ENCODE results near the gene PRDM1. TPM values are rescaled to one million over a fixed set of nuclear protein-coding genes. Genes with fewer than 3 reads are reported as not detected.

PRDM1 gene
- polyA plus RNA-seq, 4 donors, result 1.8 to 4.2 (median 2.6) TPM

DNA sequence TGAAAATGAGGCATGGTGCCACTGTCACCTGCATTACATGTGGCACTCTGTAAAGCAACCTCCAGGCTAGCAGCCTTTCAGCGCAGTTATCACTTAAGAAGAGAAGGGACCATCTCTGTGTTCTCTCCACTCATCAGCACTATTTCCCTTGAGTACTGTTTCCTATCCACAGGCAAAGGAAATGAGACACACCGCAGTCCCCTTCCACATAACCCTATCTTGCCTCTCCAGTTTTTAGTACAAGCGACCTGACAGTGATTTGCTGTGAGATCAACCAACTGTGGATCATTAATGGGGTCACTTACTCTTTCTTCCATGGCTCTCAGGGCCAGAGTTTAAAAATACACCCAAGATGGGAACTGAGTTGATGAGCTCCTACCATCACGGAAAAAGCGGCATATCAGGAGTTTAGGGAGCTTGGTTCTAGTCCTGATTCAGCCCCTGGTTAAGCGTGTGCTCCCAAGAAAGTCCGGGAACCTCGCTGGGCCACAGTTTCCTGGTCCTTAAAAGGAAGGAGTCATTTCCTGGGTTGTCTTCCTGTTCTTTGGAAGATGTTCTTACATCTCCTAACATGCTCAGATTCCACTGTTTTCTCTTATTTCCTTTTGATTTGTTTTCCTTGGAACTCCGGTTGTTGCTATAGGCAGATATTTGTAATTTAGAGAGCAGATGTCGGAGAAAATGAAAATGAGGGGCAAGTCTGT, 27.3 kb downstream of the PRDM1 start:
- no peak for DNase-seq (ENCODE audit: low read depth in 4 of 4, low spot score in 2 of 4)

DNA sequence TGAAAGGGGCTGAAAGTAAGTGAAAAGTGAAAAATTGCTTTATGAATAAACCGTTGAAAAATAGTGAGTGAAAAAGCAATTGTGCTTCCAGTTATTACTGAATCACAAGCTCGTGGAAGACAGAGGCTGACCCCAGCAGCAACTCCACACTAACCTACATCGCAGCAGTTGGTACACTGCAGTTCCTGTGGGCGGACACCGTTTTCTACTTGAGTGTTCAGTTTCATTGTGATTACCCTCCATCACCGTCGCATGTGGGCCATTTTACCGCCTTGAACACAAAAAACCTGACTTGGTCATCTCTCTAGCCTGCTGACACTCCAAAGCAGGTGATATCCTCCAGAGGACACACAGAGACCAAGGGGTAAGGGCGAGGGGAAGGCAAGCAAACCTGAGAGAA, 28.4 kb downstream of the PRDM1 start:
- no peak for DNase-seq (ENCODE audit: low read depth in 4 of 4, low spot score in 2 of 4)

GRCh38 chr6:106115286-106115685, 29.1 kb downstream of the PRDM1 start:
- no peak for DNase-seq (ENCODE audit: low read depth in 4 of 4, low spot score in 2 of 4)

DNA sequence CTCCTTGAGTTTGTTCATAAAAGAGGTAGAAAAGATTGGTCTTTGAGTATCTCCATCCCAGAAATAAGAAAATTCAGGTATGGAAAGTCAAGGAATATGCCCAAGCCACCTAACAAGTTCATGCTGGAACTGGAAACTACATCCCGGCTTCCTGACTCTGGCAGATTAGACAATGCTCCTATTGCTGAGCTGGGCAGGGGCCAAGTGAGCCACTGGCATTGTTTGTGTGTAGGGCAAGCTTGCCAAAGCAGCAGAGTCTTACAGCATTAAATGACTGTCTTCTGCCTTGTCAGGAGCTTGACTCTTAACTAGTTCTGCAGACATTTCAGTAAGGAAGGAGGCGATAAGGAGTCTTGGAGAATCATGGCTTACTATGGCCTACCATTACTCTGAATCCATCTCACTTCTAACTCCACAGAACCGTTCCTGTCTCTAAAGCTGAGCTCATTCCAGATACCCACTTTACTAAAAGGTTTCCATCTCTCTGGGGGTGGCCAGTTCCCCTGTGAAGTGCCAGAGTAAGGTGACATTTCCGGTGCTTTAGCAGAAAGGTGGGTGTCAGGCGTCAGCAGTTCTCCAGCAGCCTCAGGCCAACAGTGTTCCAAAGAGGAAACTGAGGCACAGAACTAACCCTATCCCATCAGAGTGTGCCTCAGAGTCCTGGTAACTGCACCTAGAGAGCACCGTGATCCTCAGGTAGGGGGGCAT, 30.1 kb downstream of the PRDM1 start:
- DNase-seq (ENCODE audit: low read depth in 4 of 4, low spot score in 2 of 4), result no peak

GRCh38 chr6:106117579-106117978, 31.4 kb downstream of the PRDM1 start:
- DNase-seq (ENCODE audit: low read depth in 4 of 4, low spot score in 2 of 4), result no peak

DNA sequence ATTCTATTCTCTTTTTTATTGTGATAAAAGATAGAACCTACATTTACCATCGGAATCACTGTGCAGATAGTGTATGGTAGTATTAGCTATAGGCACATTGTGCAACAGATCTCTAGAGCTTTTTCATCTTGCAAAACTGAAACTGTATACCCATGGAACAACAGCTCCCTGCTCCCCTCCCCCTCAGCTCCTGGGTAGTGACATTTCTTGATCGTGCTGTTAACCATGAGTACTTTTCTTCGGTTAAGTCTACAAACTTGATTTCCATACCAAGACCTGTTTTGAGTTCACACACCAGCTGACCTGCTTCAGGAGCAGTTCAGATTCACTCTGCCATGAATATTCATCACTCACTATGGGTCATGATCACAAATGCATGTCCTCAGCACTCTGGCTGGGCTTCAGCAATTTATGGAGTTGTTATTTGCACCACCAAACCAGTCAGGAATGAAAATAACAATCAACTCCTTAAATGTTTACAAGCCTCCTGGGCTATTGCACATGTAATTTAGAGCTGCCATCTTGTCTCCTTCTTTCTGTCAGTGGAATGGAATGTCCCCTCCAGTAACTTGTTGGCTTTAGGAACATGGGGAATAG, 32.8 kb downstream of the PRDM1 start:
- DNase-seq (ENCODE audit: low read depth in 4 of 4, low spot score in 2 of 4), result no peak

- DNase-seq (ENCODE audit: low read depth in 4 of 4, low spot score in 2 of 4), result no peak
Observed at GRCh38 chr6:106119546-106119945, 33.4 kb downstream of the PRDM1 start.

GRCh38 chr6:106120006-106120405, 33.9 kb downstream of the PRDM1 start:
- DNase-seq (ENCODE audit: low read depth in 4 of 4, low spot score in 2 of 4), result no peak

DNA sequence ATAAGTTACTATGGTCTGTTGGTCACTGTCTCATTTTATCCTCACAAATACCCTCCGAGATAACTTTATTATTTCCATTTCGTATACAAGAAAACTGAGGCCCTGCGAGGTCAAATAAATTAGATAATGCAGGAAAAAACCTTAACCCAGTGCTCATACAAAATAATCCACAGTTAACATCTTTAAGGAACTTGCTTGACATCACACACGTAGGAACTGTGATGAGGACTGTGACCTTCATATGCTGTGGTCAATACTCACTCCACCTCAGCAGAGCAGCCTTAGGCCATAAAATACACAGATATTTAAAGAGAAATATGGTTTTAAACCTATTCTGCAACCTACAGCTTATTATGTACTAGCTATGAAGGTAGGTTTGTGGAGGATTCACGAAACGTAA, 34.3 kb downstream of the PRDM1 start:
- DNase-seq (ENCODE audit: low read depth in 4 of 4, low spot score in 2 of 4), result no peak

DNA sequence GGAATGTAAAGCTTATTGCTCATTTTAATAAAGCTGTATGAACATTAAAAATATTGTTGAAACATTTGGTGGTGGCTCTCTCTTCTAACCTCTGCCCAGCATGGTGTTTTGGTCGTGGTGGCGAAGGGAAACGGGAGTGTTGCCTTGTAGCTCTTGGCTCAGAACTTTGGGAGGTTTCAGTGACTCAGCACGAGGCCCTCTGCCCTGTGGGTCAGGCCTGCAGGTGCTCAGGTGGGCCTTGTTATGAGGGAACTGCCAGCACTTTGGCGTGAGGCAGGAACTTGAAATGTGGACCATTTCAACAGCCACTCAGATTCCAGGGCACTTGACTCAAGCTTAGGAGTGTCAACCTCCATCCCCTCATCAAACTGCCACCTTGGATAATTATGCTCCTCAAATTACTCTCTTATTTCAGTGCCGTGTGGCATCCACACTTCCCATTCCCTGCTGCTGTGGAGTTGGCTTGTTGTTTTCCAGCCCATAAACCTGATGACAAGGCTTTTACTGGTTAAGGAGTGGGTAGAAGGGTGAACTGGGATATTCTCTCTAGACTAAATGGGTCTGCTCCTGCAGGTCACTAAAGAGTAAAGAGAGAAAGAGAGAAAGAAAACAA, 36.3 kb downstream of the PRDM1 start:
- DNase-seq (ENCODE audit: low read depth in 4 of 4, low spot score in 2 of 4), result peak in 3 of 4 donors; percentile 45 to 52 (median 49)

- no peak for DNase-seq (ENCODE audit: low read depth in 4 of 4, low spot score in 2 of 4)
Observed at GRCh38 chr6:106122938-106123656, 37.0 kb downstream of the PRDM1 start.

- DNase-seq (ENCODE audit: low read depth in 4 of 4, low spot score in 2 of 4), result no peak
Observed at GRCh38 chr6:106124015-106124414, 37.9 kb downstream of the PRDM1 start.

DNA sequence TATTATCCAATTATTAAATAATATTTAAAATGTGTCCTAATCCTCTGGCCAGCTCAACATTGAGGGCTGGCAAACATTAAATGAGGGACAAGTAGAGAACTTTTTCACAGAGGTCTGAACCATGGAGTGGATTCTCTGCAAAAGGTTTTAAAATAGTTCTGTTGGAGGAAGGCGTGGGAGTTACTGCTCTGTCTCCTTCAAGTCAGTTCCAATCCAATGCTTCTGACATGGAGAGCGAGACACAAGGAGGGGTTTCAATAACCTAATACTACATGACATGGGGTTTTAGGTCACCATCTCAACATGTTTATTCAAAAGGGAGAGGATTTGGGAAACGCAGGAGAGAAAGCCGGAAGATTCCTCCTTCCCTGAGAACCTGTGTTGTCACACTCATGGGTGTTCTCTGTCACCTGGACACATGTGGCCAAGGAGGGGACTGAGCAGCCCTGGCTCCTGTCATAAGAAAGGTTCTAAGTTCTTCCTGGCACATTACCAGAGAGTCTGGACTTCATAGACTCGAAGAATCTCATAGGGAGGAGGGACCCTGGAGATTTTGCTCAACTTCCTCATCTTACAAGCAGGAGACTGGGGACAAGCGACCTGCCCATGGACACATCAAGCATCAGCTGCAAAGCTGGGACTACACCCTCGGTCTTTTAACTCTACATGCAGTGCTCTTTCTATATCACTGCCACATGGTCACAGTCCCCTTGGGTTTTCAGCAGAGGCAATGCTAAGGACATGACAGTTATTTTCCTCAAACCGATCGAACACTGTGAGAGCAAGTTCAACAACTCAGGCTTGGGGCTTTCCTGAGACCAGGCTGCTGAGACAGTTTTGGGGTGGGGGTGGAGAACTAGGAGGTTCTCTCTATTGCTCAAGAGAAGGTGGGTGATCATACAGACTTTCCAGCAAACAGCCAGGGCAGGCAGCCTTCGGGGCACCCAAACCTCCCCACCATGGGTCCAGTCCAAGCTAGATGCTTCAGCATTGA, 38.6 kb downstream of the PRDM1 start:
- no peak for DNase-seq (ENCODE audit: low read depth in 4 of 4, low spot score in 2 of 4)

DNA sequence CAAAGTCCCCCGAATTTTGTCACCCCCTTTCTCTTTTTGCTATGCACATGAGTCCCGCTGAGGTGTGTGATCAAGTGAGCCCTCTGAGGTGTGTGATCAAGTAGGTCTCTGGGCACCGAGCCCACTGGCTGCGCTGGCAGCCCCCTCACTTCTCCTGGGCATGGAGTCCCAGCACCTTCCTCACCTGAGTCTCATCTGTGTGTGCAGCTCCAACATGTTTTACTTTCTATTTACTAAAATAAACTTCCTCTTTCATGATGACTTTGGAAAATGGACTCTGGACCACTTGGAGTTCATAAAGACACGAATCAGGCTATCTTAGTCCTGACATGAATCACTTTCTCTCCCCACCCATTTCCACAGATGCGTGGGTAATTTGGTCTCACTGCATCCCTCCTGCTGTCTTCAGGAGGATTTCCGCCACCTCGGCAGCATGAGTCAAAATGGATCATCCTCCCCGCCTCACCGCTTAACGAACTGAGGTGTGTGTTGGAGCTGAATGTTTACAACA, 39.8 kb downstream of the PRDM1 start:
- no peak for DNase-seq (ENCODE audit: low read depth in 4 of 4, low spot score in 2 of 4)

DNA sequence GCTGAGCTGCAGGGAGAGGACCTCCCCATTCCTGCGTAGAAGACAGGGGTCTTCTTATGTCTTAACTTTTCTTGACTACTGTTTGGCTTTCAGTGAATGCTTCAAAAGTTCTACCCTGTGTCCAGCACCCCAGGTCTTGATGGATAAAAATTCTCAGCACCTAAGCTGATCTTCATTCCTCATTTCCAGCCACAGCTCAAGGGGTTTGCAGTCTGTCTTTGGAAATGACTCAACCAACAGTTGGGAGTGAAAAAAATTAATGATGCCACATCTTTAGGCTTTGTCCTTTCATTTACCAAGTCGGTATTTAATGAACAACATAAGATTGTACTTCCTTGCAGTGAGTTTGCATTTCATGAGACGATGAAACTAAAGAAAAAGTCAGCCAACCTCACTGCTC, 40.3 kb downstream of the PRDM1 start:
- DNase-seq (ENCODE audit: low read depth in 4 of 4, low spot score in 2 of 4), result no peak

DNA sequence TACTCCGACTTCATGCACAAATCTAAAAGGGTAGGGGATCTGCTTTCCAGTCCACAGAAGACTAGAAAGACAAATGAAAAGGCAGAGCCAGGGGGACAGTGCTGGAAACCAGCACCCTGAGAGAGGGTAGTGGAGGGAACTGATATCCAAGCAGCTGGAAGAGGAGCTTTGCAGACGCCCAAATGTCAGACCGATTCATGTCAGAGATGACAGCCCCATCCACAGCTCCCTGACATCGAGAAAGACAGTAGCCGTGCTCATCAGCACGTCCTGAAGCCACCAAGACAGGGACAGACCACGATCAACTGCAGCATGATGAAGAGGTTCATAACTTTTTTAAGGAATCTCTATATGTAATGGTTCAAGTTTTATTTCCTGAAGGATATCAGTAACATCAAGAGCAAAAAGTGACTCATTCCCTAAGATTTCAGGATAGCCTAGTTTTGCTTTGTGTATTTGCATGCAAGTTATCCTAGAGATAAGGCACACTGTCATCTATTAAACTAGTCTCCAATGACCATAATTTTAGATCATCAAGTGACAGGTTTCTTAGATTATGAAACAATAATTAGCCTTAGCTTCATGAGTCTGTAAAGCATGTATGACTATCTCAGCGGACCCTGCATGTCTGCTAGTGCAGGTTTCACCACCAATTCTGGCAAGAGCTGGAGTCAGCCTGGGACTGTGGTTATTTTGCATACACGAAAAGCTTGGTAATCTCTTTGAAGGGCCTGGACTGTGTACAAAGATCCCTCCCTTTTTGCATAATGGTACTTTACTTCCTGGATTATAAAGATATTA, 43.0 kb downstream of the PRDM1 start:
- no peak for DNase-seq (ENCODE audit: low read depth in 4 of 4, low spot score in 2 of 4)

- no peak for DNase-seq (ENCODE audit: low read depth in 4 of 4, low spot score in 2 of 4)
Observed at GRCh38 chr6:106132153-106132698, 46.1 kb downstream of the PRDM1 start.

DNA sequence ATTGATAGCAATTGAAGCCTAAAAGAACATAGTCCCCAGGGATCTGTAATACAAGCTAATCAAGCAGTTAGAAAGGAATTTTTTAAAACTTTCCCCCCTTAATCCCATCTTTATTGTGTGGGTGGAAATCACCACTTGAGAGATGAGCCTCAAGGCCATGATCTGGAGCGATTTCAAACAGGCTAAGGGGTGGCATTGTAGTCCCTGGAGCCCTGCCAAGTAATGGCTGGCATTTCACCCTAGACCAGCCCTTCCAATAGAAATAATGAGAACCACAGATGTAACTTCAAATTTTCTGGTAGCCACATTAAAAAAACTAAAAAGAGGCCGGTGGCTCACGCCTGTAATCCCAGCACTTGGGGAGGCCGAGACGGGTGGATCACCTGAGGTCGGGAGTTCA, 46.9 kb downstream of the PRDM1 start:
- DNase-seq (ENCODE audit: low read depth in 4 of 4, low spot score in 2 of 4), result no peak
